CD4-positive, alpha-beta T cell (primary cell): ENCODE measurements around the gene ROBO2. TPM values are rescaled to one million over a fixed set of nuclear protein-coding genes. Genes with fewer than 3 reads are reported as not detected.

Source experiments
- ATAC-seq: fragments of 200-7000 bp; cut with Tn5 transposase; one replicate; pipeline ENCODE4 v1.10.0; 2022; ENCODE audit warnings: mild to moderate bottlenecking; ENCODE audit not compliant: poor library complexity
- CTCF ChIA-PET: fragments of 350-600 bp; sonication (Branson Sonifier 250); formaldehyde crosslinking; loops from one replicate; lab custom pipeline; 2021; ENCODE audit warnings: antibody characterized with exemption, inconsistent platforms; lab: Charles Lee
- POLR2A ChIA-PET: fragments of 350-600 bp; sonication (Branson Sonifier 250); formaldehyde crosslinking; loops from one replicate; lab custom pipeline; 2021; ENCODE audit warnings: antibody characterized with exemption, inconsistent platforms; lab: Charles Lee
- DNase-seq, 14 experiments: peaks; one replicate each; pipeline ENCODE4 v3.0.0-alpha.2; 2013 to 2020; ENCODE audit warnings: mixed read lengths in 2 of 14
- H3K27ac ChIP-seq, 2 donors: one replicate each; pipeline versions ENCODE4 v1.5.1 to v1.7.0; 2013; ENCODE audit warnings: low read length in 2 of 2, low read depth in 1 of 2, mild to moderate bottlenecking in 1 of 2
- H3K27me3 ChIP-seq, 2 experiments: 1 replicate in 1 of 2; 2 replicates in 1 of 2; pipeline versions ENCODE4 v1.6.1 to v1.7.0; 2013; ENCODE audit warnings: low read length in 2 of 2, control low read depth in 1 of 2, mild to moderate bottlenecking in 1 of 2, moderate library complexity in 1 of 2; ENCODE audit not compliant: insufficient read depth in 2 of 2, control insufficient read depth in 1 of 2
- H3K36me3 ChIP-seq: one replicate; pipeline ENCODE4 v1.6.1; 2013; ENCODE audit warnings: low read length, control low read depth; ENCODE audit not compliant: insufficient read depth
- H3K4me1 ChIP-seq: one replicate; pipeline ENCODE4 v1.6.1; 2013; ENCODE audit warnings: low read length, control low read depth; ENCODE audit not compliant: insufficient read depth
- H3K4me3 ChIP-seq: one replicate; pipeline ENCODE4 v1.5.1; 2013; ENCODE audit warnings: mild to moderate bottlenecking, low read length, moderate library complexity
- H3K9me3 ChIP-seq, 2 experiments: 1 replicate in 1 of 2; 2 replicates in 1 of 2; pipeline versions ENCODE4 v1.6.1 to v1.7.0; 2013; ENCODE audit warnings: low read length in 2 of 2, mild to moderate bottlenecking in 2 of 2, control low read depth in 1 of 2, moderate library complexity in 1 of 2; ENCODE audit not compliant: control insufficient read depth in 1 of 2, insufficient read depth in 1 of 2
- H3K27ac Mint-ChIP-seq: one replicate; pipeline ENCODE4 v1.8.0; 2020; ENCODE audit warnings: mixed read lengths
- H3K27me3 Mint-ChIP-seq: one replicate; pipeline ENCODE4 v1.8.0; 2021; ENCODE audit warnings: mixed read lengths
- H3K36me3 Mint-ChIP-seq: one replicate; pipeline ENCODE4 v1.8.0; 2021; ENCODE audit warnings: low read depth, mixed read lengths
- H3K4me1 Mint-ChIP-seq: one replicate; pipeline ENCODE4 v1.8.0; 2021; ENCODE audit warnings: low read depth, mixed read lengths
- H3K4me3 Mint-ChIP-seq: one replicate; pipeline ENCODE4 v1.8.0; 2020; ENCODE audit warnings: mild to moderate bottlenecking, mixed read lengths
- H3K9me3 Mint-ChIP-seq: one replicate; pipeline ENCODE4 v1.8.0; 2020; ENCODE audit warnings: mixed read lengths
- CTCF ChIP-seq: fragments of 200-600 bp; IDR thresholded peaks from one replicate; pipeline ENCODE4 v1.8.0; 2022; ENCODE audit warnings: antibody characterized with exemption, mild to moderate bottlenecking
- intact Hi-C, 2 experiments: fragments of 100-400 bp; cut with DNase I in 1 of 2; cut with micrococcal nuclease in 1 of 2; formaldehyde crosslinking; loops; one replicate each; pipeline versions ENCODE4 v1.15.1 to v1.9.0; 2023 to 2025; cut with DNase I, micrococcal nuclease
- total RNA-seq, 174 experiments: library from RNA in 2 of 174; stranded (reverse) in 2 of 174; gene quantifications; one replicate each; pipeline ENCODE4 v1.2.3 and lab custom pipeline; 2021 to 2026

Gene ROBO2
- total RNA-seq, 2 experiments from 2014 or later, result not detected

DNA sequence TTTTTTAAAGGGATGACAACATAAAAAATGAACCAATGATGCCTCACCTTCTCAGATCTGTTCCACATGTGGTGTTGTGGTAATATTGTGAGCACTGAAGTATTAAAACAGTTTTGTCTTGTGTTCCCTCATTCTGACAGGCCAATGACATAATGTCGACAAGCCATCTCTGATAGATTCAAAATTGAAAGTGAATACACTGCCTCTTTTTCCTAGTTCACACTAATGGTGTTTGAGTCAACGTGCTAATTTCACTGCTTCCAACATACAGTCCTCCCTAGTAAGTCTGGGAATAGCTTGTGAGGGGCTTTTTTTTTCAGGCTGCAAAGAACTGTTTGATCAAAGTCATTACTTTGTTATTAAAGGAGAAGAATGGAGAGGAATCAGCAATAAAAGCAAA is 82.8 kb downstream of the ROBO2 start:
- Mint-ChIP-seq H3K27me3 (no peaks in the 10 kb centered on the region), H3K9me3 (peaks cover 1% of the 10 kb centered on the region), H3K36me3 (no peaks in the 10 kb centered on the region), H3K27ac (no peak overlapping the region), H3K4me1 (no peaks in the 10 kb centered on the region), H3K4me3 (no peak overlapping the region)
- Histone ChIP-seq H3K4me3 (no peak overlapping the region), H3K9me3 (no peaks in the 10 kb centered on the region), H3K27me3 (no peaks in the 10 kb centered on the region), H3K36me3 (no peaks in the 10 kb centered on the region), H3K4me1 (no peaks in the 10 kb centered on the region), H3K27ac (no peak overlapping the region)
- no peak for TF ChIP-seq CTCF
- ChIA-PET CTCF (no interaction called here), POLR2A (no interaction called here)
- intact Hi-C loops, result no loop called here
- DNase-seq (no peak), ATAC-seq (no peak)

DNA sequence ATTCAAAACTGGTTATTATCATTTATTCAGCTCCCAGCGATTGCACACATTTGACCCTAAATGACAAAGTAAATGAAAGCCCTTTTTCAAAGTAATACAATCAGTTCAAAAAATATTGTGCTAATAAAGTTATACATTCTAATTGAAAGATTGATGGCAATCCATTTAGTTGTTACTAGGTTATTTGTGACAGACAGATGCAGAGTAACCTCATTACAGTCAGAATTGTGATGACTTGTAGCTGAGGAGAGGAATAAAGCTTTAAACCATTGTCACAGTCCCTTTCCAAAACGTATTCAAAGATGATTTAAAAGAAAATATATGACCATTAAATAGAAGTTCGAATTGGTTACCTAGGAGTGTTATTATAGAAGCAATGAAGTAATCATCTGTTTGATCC is 86.1 kb downstream of the ROBO2 start:
- Histone ChIP-seq H3K4me1 (no peaks in the 10 kb centered on the region), H3K4me3 (no peak overlapping the region), H3K27me3 (no peaks in the 10 kb centered on the region), H3K36me3 (no peaks in the 10 kb centered on the region), H3K27ac (no peak overlapping the region), H3K9me3 (no peaks in the 10 kb centered on the region)
- Mint-ChIP-seq H3K9me3 (no peaks in the 10 kb centered on the region), H3K4me1 (no peaks in the 10 kb centered on the region), H3K4me3 (no peak overlapping the region), H3K36me3 (no peaks in the 10 kb centered on the region), H3K27ac (no peak overlapping the region), H3K27me3 (no peaks in the 10 kb centered on the region)
- POLR2A ChIA-PET, result no interaction called here
- CTCF ChIA-PET, result no interaction called here
- intact Hi-C loops, result no loop called here
- ATAC-seq (no peak), DNase-seq (no peak)
- TF ChIP-seq CTCF, result no peak

DNA sequence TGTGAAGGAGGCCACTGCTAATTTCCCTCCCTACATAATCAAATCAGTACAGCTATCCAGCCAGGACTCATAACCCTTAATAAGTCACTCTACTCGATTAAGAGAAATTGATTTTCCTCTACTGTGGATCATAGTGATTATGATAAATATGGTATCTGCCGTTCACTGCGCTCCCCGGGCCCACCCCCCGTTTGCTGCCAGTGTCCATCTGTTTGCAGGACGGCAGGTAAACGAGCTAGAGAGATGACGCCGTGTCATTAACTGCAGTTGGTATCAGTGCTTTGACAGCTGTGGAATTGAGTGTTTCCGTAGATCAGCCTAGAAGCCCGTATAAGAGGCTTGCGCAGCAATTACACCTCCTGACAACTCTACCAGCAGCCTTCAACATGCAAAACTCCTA is 94.9 kb downstream of the ROBO2 start:
- no peak for TF ChIP-seq CTCF
- H3K27ac ChIP-seq, result no peak overlapping the region
- Mint-ChIP-seq H3K4me1 (no peaks in the 10 kb centered on the region), H3K4me3 (no peak overlapping the region), H3K27me3 (no peaks in the 10 kb centered on the region), H3K27ac (no peak overlapping the region), H3K36me3 (no peaks in the 10 kb centered on the region), H3K9me3 (no peaks in the 10 kb centered on the region)
- intact Hi-C loops, result no loop called here
- ChIA-PET POLR2A (no interaction called here), CTCF (no interaction called here)
- DNase-seq (no peak), ATAC-seq (no peak)
- no peaks in the 10 kb centered on the region for H3K27me3 ChIP-seq
- H3K36me3 ChIP-seq, result no peaks in the 10 kb centered on the region
- peaks cover 0 to 17% of the 10 kb centered on the region in 2 experiments for H3K9me3 ChIP-seq
- no peaks in the 10 kb centered on the region for H3K4me1 ChIP-seq
- no peak overlapping the region for H3K4me3 ChIP-seq
